Measurements from ENCODE around the gene ZNF319.
"Not testable (repeated sequence)": the region's sequence is repeated elsewhere in the genome, so short reads cannot be mapped to it uniquely, and the experiment has no call there.

Gene ZNF319

GRCh38 chr16:58009856-58010416 lies 9.5 kb upstream of the ZNF319 start:
- no peaks in the 10 kb centered on the region for H3K79me2 ChIP-seq (ENCODE audit: low read length)
- H3K36me3 ChIP-seq (replicated peaks; ENCODE audit: insufficient read depth, low read length), result no peaks in the 10 kb centered on the region

DNA sequence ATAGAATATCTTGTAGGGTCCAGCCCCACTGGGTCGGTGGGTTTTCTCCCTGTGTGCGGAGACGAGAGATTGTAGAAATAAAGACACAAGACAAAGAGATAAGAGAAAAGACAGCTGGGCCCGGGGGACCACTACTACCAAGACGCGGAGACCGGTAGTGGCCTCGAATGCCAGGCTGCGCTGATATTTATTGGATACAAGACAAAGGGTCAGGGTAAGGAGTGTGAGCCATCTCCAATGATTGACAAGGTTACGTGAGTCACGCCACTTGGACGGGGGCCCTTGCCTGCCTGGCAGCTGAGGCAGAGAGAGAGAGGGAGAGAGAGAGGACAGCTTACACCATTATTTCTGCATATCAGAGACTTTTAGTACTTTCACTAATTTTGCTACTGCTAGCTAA lies 4.3 kb upstream of the ZNF319 start:
- H3K27me3 ChIP-seq (replicated peaks; ENCODE audit: insufficient read depth, low read length); H2AFZ ChIP-seq (ENCODE audit: low read length); H3K4me3 ChIP-seq (ENCODE audit: low read length); H3K9me3 ChIP-seq (replicated peaks; ENCODE audit: insufficient read depth, low read length); H3K36me3 ChIP-seq (replicated peaks; ENCODE audit: insufficient read depth, low read length); H3K27ac ChIP-seq (ENCODE audit: low read length); H4K20me1 ChIP-seq (ENCODE audit: insufficient read depth, low read length); H3K9me2 ChIP-seq (replicated peaks; ENCODE audit: insufficient read depth, low read length); H3F3A ChIP-seq (ENCODE audit: insufficient read depth, low read length); H3K79me2 ChIP-seq (ENCODE audit: low read length); DNase-seq; H3K9ac ChIP-seq (ENCODE audit: low read length); H3K4me1 ChIP-seq (ENCODE audit: low read length); H3K4me2 ChIP-seq (ENCODE audit: low read depth, low read length): not testable (repeated sequence)

More at GRCh38 chr16:58009856-58010416, 9.5 kb upstream of the ZNF319 start:
- no peaks in the 10 kb centered on the region for H3K9me2 ChIP-seq (replicated peaks; ENCODE audit: insufficient read depth, low read length)
- H4K20me1 ChIP-seq (ENCODE audit: insufficient read depth, low read length), result no peaks in the 10 kb centered on the region
- no peak overlapping the region for H3K4me3 ChIP-seq (ENCODE audit: low read length)
- no peak overlapping the region for H3K27ac ChIP-seq (ENCODE audit: low read length)
- H3K4me1 ChIP-seq (ENCODE audit: low read length), result no peaks in the 10 kb centered on the region
- no peaks in the 10 kb centered on the region for H3K9me3 ChIP-seq (replicated peaks; ENCODE audit: insufficient read depth, low read length)
- H3K27me3 ChIP-seq (replicated peaks; ENCODE audit: insufficient read depth, low read length), result no peaks in the 10 kb centered on the region
- TF ChIP-seq EZH2 (optimal IDR thresholded peaks at IDR 0.05; ENCODE audit: low read depth, low read length) (no peak), EZH2phosphoT487 (IDR thresholded peaks at IDR 0.05; ENCODE audit: low read length) (no peak)
- TF ChIP-seq, protein P1, sequence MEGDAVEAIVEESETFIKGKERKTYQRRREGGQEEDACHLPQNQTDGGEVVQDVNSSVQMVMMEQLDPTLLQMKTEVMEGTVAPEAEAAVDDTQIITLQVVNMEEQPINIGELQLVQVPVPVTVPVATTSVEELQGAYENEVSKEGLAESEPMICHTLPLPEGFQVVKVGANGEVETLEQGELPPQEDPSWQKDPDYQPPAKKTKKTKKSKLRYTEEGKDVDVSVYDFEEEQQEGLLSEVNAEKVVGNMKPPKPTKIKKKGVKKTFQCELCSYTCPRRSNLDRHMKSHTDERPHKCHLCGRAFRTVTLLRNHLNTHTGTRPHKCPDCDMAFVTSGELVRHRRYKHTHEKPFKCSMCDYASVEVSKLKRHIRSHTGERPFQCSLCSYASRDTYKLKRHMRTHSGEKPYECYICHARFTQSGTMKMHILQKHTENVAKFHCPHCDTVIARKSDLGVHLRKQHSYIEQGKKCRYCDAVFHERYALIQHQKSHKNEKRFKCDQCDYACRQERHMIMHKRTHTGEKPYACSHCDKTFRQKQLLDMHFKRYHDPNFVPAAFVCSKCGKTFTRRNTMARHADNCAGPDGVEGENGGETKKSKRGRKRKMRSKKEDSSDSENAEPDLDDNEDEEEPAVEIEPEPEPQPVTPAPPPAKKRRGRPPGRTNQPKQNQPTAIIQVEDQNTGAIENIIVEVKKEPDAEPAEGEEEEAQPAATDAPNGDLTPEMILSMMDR (IDR thresholded peaks at IDR 0.05; ENCODE audit: low read length), result no peak
- H2AFZ ChIP-seq (ENCODE audit: low read length), result no peak overlapping the region
- H3F3A ChIP-seq (ENCODE audit: insufficient read depth, low read length), result no peaks in the 10 kb centered on the region
- no peak for DNase-seq
- no peak overlapping the region for H3K4me2 ChIP-seq (ENCODE audit: low read depth, low read length)
- H3K9ac ChIP-seq (ENCODE audit: low read length), result no peak overlapping the region

GRCh38 chr16:58002936-58003335 lies 2.5 kb upstream of the ZNF319 start:
- no peaks in the 10 kb centered on the region for H3K27me3 ChIP-seq (replicated peaks; ENCODE audit: insufficient read depth, low read length)
- TF ChIP-seq EZH2 (optimal IDR thresholded peaks at IDR 0.05; ENCODE audit: low read depth, low read length) (no peak), EZH2phosphoT487 (IDR thresholded peaks at IDR 0.05; ENCODE audit: low read length) (no peak)
- TF ChIP-seq, protein P1 (IDR thresholded peaks at IDR 0.05; ENCODE audit: low read length), result no peak
- H3K36me3 ChIP-seq (replicated peaks; ENCODE audit: insufficient read depth, low read length), result no peaks in the 10 kb centered on the region
- peaks cover 14% of the 10 kb centered on the region for H3F3A ChIP-seq (ENCODE audit: insufficient read depth, low read length)
- H3K9me2 ChIP-seq (replicated peaks; ENCODE audit: insufficient read depth, low read length), result no peaks in the 10 kb centered on the region
- no peak overlapping the region for H3K27ac ChIP-seq (ENCODE audit: low read length)
- H3K79me2 ChIP-seq (ENCODE audit: low read length), result peaks cover 15% of the 10 kb centered on the region
- no peak for DNase-seq
- H3K4me1 ChIP-seq (ENCODE audit: low read length), result peaks cover 16% of the 10 kb centered on the region
- no peak overlapping the region for H3K4me3 ChIP-seq (ENCODE audit: low read length)
- no peak overlapping the region for H3K4me2 ChIP-seq (ENCODE audit: low read depth, low read length)
- no peaks in the 10 kb centered on the region for H4K20me1 ChIP-seq (ENCODE audit: insufficient read depth, low read length)
- H2AFZ ChIP-seq (ENCODE audit: low read length), result no peak overlapping the region
- H3K9me3 ChIP-seq (replicated peaks; ENCODE audit: insufficient read depth, low read length), result no peaks in the 10 kb centered on the region
- no peak overlapping the region for H3K9ac ChIP-seq (ENCODE audit: low read length)

DNA sequence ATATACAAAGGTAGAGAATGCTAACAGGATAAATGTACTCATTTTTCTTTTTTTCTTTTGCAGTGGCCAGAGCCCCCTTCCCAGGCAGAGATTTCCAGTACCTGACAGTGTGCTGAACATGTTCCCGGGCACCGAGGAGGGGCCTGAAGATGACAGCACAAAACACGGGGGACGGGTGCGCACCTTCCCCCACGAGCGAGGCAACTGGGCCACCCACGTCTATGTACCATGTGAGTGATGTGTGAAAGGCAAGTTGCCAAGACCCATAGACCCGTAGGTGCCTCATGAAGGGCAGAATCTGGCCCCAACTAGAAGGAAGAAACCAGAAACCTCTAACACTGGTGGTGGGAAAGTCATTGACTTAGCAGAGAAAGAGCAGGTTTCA lies 1.9 kb upstream of the ZNF319 start:
- Histone ChIP-seq H3K79me2 (ENCODE audit: low read length) (peaks cover 15% of the 10 kb centered on the region), H3K4me1 (ENCODE audit: low read length) (peaks cover 16% of the 10 kb centered on the region), H3K27ac (ENCODE audit: low read length) (no peak overlapping the region), H3K36me3 (replicated peaks; ENCODE audit: insufficient read depth, low read length) (no peaks in the 10 kb centered on the region), H3K4me2 (ENCODE audit: low read depth, low read length) (no peak overlapping the region), H3F3A (ENCODE audit: insufficient read depth, low read length) (peaks cover 14% of the 10 kb centered on the region), H3K27me3 (replicated peaks; ENCODE audit: insufficient read depth, low read length) (no peaks in the 10 kb centered on the region), H3K9me3 (replicated peaks; ENCODE audit: insufficient read depth, low read length) (no peaks in the 10 kb centered on the region), H3K9ac (ENCODE audit: low read length) (no peak overlapping the region), H4K20me1 (ENCODE audit: insufficient read depth, low read length) (no peaks in the 10 kb centered on the region), H3K4me3 (ENCODE audit: low read length) (no peak overlapping the region), H2AFZ (ENCODE audit: low read length) (no peak overlapping the region), H3K9me2 (replicated peaks; ENCODE audit: insufficient read depth, low read length) (no peaks in the 10 kb centered on the region)
- DNase-seq, result no peak
- TF ChIP-seq EZH2phosphoT487 (IDR thresholded peaks at IDR 0.05; ENCODE audit: low read length), result no peak
- no peak for TF ChIP-seq EZH2 (optimal IDR thresholded peaks at IDR 0.05; ENCODE audit: low read depth, low read length)
- TF ChIP-seq, protein P1 (IDR thresholded peaks at IDR 0.05; ENCODE audit: low read length), result no peak
